ENCODE data around the gene OCLN. TPM values are rescaled to one million over a fixed set of nuclear protein-coding genes. Genes with fewer than 3 reads are reported as not detected.

The OCLN gene
- total and polyA plus RNA-seq, 4 donors: 9.9 to 53.9 (median 19.0) TPM

DNA sequence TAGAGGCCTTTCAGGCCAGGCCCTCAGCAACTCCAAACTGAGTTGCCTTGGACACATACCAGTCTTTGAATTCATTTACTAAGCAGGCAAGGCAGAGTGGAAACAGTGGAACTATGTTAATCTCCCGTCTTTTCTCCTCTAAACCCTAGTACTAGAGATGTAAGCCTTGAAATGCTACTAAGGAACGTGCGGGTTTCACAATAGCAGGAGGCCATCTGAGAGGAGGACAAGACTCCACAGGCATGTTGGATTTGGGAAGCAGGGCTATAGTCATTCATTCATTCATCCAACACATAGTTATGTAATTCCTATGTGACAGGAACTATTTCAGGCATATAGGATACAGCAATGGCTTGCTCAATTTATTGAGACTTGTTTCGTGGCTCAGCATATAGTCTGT is 3.3 kb upstream of the OCLN start:
- Histone ChIP-seq H3K9ac (ENCODE audit: low read depth in 1 of 2, low read length in 2 of 2) (no peak overlapping the region), H3K9me3 (ENCODE audit: control insufficient read depth in 4 of 4, low read length in 3 of 4) (no peaks in the 10 kb centered on the region), H3K4me3 (ENCODE audit: low read depth in 1 of 3, low read length in 3 of 3) (no peak overlapping the region), H3K27ac (ENCODE audit: low read depth in 1 of 2, low read length in 2 of 2) (no peak overlapping the region), H3K27me3 (ENCODE audit: control insufficient read depth in 4 of 4, insufficient read depth in 4 of 4, low read length in 3 of 4) (no peaks in the 10 kb centered on the region), H3K36me3 (ENCODE audit: control insufficient read depth in 4 of 4, insufficient read depth in 3 of 4, low read depth in 1 of 4, low read length in 3 of 4) (no peaks in the 10 kb centered on the region), H3K4me1 (ENCODE audit: control insufficient read depth in 4 of 4, insufficient read depth in 4 of 4, low read length in 3 of 4) (peaks cover 2 to 25% (median 19%) of the 10 kb centered on the region in 4 donors)
- WGBS: 88% methylated on average over 4 of the region's 4 CpGs
- TF ChIP-seq NR2F2 (IDR thresholded peaks at IDR 0.05) (no peak), FOXA2 (IDR thresholded peaks at IDR 0.05) (no peak), YY1 (IDR thresholded peaks at IDR 0.05) (no peak), HNF4G (IDR thresholded peaks at IDR 0.05) (no peak), RXRA (IDR thresholded peaks at IDR 0.05) (no peak), TAF1 (conservative IDR thresholded peaks at IDR 0.05) (no peak), HNF4A (conservative IDR thresholded peaks at IDR 0.05) (no peak), FOXA1 (IDR thresholded peaks at IDR 0.05) (no peak), GABPA (IDR thresholded peaks at IDR 0.05 in 1 of 2, conservative IDR thresholded peaks at IDR 0.05 in 1 of 2) (no peak), SP1 (IDR thresholded peaks at IDR 0.05) (no peak), RAD21 (IDR thresholded peaks at IDR 0.05) (no peak), EGR1 (IDR thresholded peaks at IDR 0.05; ENCODE audit: low read depth in 2 of 2) (no peak), JUND (IDR thresholded peaks at IDR 0.05) (no peak)
- TF ChIP-seq, protein P1, sequence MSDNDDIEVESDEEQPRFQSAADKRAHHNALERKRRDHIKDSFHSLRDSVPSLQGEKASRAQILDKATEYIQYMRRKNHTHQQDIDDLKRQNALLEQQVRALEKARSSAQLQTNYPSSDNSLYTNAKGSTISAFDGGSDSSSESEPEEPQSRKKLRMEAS (IDR thresholded peaks at IDR 0.05): no peak
- TF ChIP-seq, protein P2, sequence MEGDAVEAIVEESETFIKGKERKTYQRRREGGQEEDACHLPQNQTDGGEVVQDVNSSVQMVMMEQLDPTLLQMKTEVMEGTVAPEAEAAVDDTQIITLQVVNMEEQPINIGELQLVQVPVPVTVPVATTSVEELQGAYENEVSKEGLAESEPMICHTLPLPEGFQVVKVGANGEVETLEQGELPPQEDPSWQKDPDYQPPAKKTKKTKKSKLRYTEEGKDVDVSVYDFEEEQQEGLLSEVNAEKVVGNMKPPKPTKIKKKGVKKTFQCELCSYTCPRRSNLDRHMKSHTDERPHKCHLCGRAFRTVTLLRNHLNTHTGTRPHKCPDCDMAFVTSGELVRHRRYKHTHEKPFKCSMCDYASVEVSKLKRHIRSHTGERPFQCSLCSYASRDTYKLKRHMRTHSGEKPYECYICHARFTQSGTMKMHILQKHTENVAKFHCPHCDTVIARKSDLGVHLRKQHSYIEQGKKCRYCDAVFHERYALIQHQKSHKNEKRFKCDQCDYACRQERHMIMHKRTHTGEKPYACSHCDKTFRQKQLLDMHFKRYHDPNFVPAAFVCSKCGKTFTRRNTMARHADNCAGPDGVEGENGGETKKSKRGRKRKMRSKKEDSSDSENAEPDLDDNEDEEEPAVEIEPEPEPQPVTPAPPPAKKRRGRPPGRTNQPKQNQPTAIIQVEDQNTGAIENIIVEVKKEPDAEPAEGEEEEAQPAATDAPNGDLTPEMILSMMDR (IDR thresholded peaks at IDR 0.05; ENCODE audit: low read depth, low read length, missing input control): no peak
- TF ChIP-seq, protein P3, sequence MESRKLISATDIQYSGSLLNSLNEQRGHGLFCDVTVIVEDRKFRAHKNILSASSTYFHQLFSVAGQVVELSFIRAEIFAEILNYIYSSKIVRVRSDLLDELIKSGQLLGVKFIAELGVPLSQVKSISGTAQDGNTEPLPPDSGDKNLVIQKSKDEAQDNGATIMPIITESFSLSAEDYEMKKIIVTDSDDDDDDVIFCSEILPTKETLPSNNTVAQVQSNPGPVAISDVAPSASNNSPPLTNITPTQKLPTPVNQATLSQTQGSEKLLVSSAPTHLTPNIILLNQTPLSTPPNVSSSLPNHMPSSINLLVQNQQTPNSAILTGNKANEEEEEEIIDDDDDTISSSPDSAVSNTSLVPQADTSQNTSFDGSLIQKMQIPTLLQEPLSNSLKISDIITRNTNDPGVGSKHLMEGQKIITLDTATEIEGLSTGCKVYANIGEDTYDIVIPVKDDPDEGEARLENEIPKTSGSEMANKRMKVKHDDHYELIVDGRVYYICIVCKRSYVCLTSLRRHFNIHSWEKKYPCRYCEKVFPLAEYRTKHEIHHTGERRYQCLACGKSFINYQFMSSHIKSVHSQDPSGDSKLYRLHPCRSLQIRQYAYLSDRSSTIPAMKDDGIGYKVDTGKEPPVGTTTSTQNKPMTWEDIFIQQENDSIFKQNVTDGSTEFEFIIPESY (IDR thresholded peaks at IDR 0.05): no peak
- TF ChIP-seq, protein P4, sequence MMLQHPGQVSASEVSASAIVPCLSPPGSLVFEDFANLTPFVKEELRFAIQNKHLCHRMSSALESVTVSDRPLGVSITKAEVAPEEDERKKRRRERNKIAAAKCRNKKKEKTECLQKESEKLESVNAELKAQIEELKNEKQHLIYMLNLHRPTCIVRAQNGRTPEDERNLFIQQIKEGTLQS (IDR thresholded peaks at IDR 0.05): no peak
- no peak for DNase-seq (ENCODE audit: low spot score)

DNA sequence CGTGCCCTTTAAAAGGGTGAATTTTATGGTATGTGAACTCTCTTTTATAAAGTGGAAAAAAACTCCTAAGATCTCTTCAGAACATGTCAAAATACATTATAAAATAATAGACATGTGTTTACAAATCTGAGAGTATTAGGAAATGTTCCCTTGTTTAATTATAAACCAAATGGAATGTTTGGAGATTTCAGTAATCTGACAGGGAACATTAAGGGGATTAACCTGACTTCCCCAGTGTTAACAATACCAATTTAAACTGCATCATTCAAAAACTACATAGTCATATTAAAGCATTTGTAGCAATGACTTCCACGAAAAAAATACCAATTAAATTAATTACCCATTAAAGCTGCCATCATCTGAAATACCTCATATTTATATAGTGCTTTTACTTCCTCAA is 1.6 kb upstream of the OCLN start:
- H3K36me3 ChIP-seq (ENCODE audit: control insufficient read depth in 4 of 4, insufficient read depth in 3 of 4, low read depth in 1 of 4, low read length in 3 of 4): no peaks in the 10 kb centered on the region
- no peaks in the 10 kb centered on the region for H3K9me3 ChIP-seq (ENCODE audit: control insufficient read depth in 4 of 4, low read length in 3 of 4)
- peak overlapping the region; percentile 95 to 100 for H3K27ac ChIP-seq (ENCODE audit: low read depth in 1 of 2, low read length in 2 of 2)
- peak overlapping the region; percentile 82 to 92 (median 88) for H3K4me3 ChIP-seq (ENCODE audit: low read depth in 1 of 3, low read length in 3 of 3)
- no peak for DNase-seq (ENCODE audit: low spot score)
- whole genome bisulfite sequencing: 38% methylated on average over 2 of the region's 2 CpGs
- no peaks in the 10 kb centered on the region for H3K27me3 ChIP-seq (ENCODE audit: control insufficient read depth in 4 of 4, insufficient read depth in 4 of 4, low read length in 3 of 4)
- peaks cover 4 to 39% (median 31%) of the 10 kb centered on the region in 4 donors for H3K4me1 ChIP-seq (ENCODE audit: control insufficient read depth in 4 of 4, insufficient read depth in 4 of 4, low read length in 3 of 4)
- peak overlapping the region; percentile 75 to 97 for H3K9ac ChIP-seq (ENCODE audit: low read depth in 1 of 2, low read length in 2 of 2)
- TF ChIP-seq FOXA2 (IDR thresholded peaks at IDR 0.05) (peak; percentile 35), FOXA1 (IDR thresholded peaks at IDR 0.05) (no peak), EGR1 (IDR thresholded peaks at IDR 0.05; ENCODE audit: low read depth in 2 of 2) (no peak), GABPA (IDR thresholded peaks at IDR 0.05 in 1 of 2, conservative IDR thresholded peaks at IDR 0.05 in 1 of 2) (no peak), JUND (IDR thresholded peaks at IDR 0.05) (no peak), NR2F2 (IDR thresholded peaks at IDR 0.05) (no peak), YY1 (IDR thresholded peaks at IDR 0.05) (no peak), HNF4A (conservative IDR thresholded peaks at IDR 0.05) (peak in 1 of 2 donors; percentile 18), RAD21 (IDR thresholded peaks at IDR 0.05) (peak in 1 of 2 donors; percentile 11), RXRA (IDR thresholded peaks at IDR 0.05) (peak in 1 of 2 donors; percentile 11), SP1 (IDR thresholded peaks at IDR 0.05) (peak; percentile 27), TAF1 (conservative IDR thresholded peaks at IDR 0.05) (no peak)
- TF ChIP-seq, protein P1 (IDR thresholded peaks at IDR 0.05): no peak
- TF ChIP-seq, protein P5, sequence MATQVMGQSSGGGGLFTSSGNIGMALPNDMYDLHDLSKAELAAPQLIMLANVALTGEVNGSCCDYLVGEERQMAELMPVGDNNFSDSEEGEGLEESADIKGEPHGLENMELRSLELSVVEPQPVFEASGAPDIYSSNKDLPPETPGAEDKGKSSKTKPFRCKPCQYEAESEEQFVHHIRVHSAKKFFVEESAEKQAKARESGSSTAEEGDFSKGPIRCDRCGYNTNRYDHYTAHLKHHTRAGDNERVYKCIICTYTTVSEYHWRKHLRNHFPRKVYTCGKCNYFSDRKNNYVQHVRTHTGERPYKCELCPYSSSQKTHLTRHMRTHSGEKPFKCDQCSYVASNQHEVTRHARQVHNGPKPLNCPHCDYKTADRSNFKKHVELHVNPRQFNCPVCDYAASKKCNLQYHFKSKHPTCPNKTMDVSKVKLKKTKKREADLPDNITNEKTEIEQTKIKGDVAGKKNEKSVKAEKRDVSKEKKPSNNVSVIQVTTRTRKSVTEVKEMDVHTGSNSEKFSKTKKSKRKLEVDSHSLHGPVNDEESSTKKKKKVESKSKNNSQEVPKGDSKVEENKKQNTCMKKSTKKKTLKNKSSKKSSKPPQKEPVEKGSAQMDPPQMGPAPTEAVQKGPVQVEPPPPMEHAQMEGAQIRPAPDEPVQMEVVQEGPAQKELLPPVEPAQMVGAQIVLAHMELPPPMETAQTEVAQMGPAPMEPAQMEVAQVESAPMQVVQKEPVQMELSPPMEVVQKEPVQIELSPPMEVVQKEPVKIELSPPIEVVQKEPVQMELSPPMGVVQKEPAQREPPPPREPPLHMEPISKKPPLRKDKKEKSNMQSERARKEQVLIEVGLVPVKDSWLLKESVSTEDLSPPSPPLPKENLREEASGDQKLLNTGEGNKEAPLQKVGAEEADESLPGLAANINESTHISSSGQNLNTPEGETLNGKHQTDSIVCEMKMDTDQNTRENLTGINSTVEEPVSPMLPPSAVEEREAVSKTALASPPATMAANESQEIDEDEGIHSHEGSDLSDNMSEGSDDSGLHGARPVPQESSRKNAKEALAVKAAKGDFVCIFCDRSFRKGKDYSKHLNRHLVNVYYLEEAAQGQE (IDR thresholded peaks at IDR 0.05): no peak
- TF ChIP-seq, protein P3 (IDR thresholded peaks at IDR 0.05): no peak
- TF ChIP-seq, protein P2 (IDR thresholded peaks at IDR 0.05; ENCODE audit: low read depth, low read length, missing input control): no peak
